ENCODE results near the gene EXOC4.

DNA sequence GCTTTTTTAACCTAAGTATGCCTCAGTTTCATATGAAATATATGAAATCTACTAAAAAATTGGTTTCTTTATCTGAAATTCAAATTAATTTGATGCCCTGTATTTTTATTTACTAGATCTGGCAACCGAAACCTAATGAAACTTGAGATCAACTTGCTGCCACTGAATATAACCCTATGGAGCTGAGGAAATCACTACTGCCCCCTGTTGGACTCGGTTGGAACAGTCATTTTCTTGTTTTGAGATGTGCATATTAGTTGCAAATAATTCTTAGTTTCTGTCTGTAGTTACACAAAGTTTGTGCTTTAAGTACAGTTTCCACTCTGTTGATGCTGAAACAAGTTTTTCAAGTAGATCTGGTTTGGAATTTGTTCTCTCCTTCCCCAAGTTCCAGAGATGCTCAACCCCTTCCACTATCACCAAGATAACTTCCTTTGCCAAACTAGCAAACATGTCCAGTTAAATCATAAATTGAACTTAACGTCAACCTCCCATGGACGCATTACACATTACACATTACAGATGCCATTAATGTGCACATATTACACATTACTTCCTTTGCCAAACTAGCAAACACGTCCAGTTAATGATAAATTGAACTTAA, 22.2 kb upstream of the EXOC4 start:
- TF ChIP-seq, protein P1, sequence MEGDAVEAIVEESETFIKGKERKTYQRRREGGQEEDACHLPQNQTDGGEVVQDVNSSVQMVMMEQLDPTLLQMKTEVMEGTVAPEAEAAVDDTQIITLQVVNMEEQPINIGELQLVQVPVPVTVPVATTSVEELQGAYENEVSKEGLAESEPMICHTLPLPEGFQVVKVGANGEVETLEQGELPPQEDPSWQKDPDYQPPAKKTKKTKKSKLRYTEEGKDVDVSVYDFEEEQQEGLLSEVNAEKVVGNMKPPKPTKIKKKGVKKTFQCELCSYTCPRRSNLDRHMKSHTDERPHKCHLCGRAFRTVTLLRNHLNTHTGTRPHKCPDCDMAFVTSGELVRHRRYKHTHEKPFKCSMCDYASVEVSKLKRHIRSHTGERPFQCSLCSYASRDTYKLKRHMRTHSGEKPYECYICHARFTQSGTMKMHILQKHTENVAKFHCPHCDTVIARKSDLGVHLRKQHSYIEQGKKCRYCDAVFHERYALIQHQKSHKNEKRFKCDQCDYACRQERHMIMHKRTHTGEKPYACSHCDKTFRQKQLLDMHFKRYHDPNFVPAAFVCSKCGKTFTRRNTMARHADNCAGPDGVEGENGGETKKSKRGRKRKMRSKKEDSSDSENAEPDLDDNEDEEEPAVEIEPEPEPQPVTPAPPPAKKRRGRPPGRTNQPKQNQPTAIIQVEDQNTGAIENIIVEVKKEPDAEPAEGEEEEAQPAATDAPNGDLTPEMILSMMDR (IDR thresholded peaks at IDR 0.05) = peak in 1 of 3 experiments; percentile 12
- no peak for TF ChIP-seq POLR2AphosphoS5 (IDR thresholded peaks at IDR 0.05; ENCODE audit: insufficient read depth in 1 of 2, low read depth in 1 of 2)

Data from vagina (tissue), 2 donors.